HCT116 (cell line): ENCODE results near the gene DCST2. TPM values are rescaled to one million over a fixed set of nuclear protein-coding genes. Genes with fewer than 3 reads are reported as not detected.

ENCODE experiments used
- ATAC-seq: fragments of 200-7000 bp; cut with Tn5 transposase; 2 replicates; pipeline ENCODE4 v1.9.1; 2020; ENCODE audit warnings: mild to moderate bottlenecking, moderate library complexity
- BruUV-seq: library from RNA; stranded (reverse); fragments of 400-500 nt; replicated peaks from 2 replicates; lab custom pipeline; 2021; lab: Mats Ljungman, UMichigan
- CTCF ChIA-PET: fragments of 300-600 bp; sonication (Branson Sonifier 250); formaldehyde crosslinking; loops from one replicate; lab custom pipeline; 2021; ENCODE audit warnings: antibody characterized with exemption; lab: Charles Lee
- POLR2A ChIA-PET: fragments of 300-600, 350-600 bp; sonication (Branson Sonifier 250); formaldehyde crosslinking; loops from one replicate; lab custom pipeline; 2021; ENCODE audit warnings: antibody characterized with exemption; lab: Charles Lee
- RAD21 ChIA-PET, 2 experiments: fragments of 300-600 bp; sonication (Branson Sonifier 250); formaldehyde crosslinking; loops; one replicate each; lab custom pipeline; 2023; ENCODE audit warnings: low total read pairs in 2 of 2; ENCODE audit not compliant: uncharacterized antibody in 2 of 2, unreplicated experiment in 2 of 2, low non-redundant PET in 1 of 2; lab: Charles Lee
- DNase-seq: peaks from one replicate; pipeline ENCODE4 v3.0.0-alpha.2; 2010; ENCODE audit warnings: low read depth, low spot score
- H2AFZ ChIP-seq: fragments of 200-600 bp; shearing (Covaris generic), sonication (generic); 2 replicates; pipeline ENCODE4 v1.6.1; 2017; ENCODE audit warnings: low read depth, mixed run types, mixed read lengths, antibody characterized with exemption, low read length; ENCODE audit not compliant: poor library complexity, severe bottlenecking
- H3K27ac ChIP-seq: 2 replicates; pipeline ENCODE4 v1.5.1; 2012; ENCODE audit warnings: low read depth, low read length
- H3K27me3 ChIP-seq: fragments of 200-600 bp; sonication (generic); 2 replicates; pipeline ENCODE4 v1.6.1; 2016; ENCODE audit warnings: mixed run types, low read length, mixed read lengths; ENCODE audit not compliant: insufficient read depth
- H3K36me3 ChIP-seq, 2 experiments: fragments of 200-500 bp in 1 of 2; fragments of 200-600 bp in 1 of 2; sonication (Bioruptor generic) in 1 of 2; sonication (generic) in 1 of 2; 2 replicates each; pipeline versions ENCODE4 v1.5.1 to v1.6.1; 2014 to 2016; ENCODE audit warnings: low read length in 2 of 2, inconsistent platforms in 1 of 2, mixed read lengths in 1 of 2, mixed run types in 1 of 2; ENCODE audit not compliant: insufficient read depth in 2 of 2, control insufficient read depth in 1 of 2
- H3K4me1 ChIP-seq, 2 experiments: fragments of 200-600 bp in 1 of 2; sonication (generic) in 1 of 2; 2 replicates each; pipeline versions ENCODE4 v1.5.1 to v1.6.1; 2012 to 2017; ENCODE audit warnings: low read length in 2 of 2, inconsistent platforms in 1 of 2, mild to moderate bottlenecking in 1 of 2, mixed read lengths in 1 of 2, mixed run types in 1 of 2, moderate library complexity in 1 of 2; ENCODE audit not compliant: insufficient read depth in 2 of 2, control insufficient read depth in 1 of 2
- H3K4me2 ChIP-seq: fragments of 200-600 bp; sonication (generic); 2 replicates; pipeline ENCODE4 v1.6.1; 2017; ENCODE audit warnings: mixed run types, low read length, mixed read lengths
- H3K4me3 ChIP-seq, 2 experiments: fragments of 200-600 bp in 1 of 2; sonication (generic) in 1 of 2; replicated peaks in 1 of 2; 2 replicates each; pipeline ENCODE4 v1.5.1; 2011 to 2016; ENCODE audit warnings: low read length in 2 of 2, control low read depth in 1 of 2, low read depth in 1 of 2, mild to moderate bottlenecking in 1 of 2, mixed read lengths in 1 of 2, mixed run types in 1 of 2
- H3K79me2 ChIP-seq: fragments of 200-600 bp; sonication (generic); 2 replicates; pipeline ENCODE4 v1.6.1; 2017; ENCODE audit warnings: mild to moderate bottlenecking, mixed run types, low read length, moderate library complexity, mixed read lengths; ENCODE audit not compliant: insufficient read depth
- H3K9ac ChIP-seq: fragments of 200-600 bp; sonication (generic); 2 replicates; pipeline ENCODE4 v1.6.1; 2016; ENCODE audit warnings: low read length, mixed read lengths
- H3K9me2 ChIP-seq: fragments of 200-600 bp; sonication (generic), shearing (Covaris generic); 2 replicates; pipeline ENCODE4 v1.6.1; 2017; ENCODE audit warnings: mixed run types, mild to moderate bottlenecking, moderate library complexity; ENCODE audit not compliant: insufficient read depth
- H3K9me3 ChIP-seq, 2 experiments: fragments of 200-500 bp in 1 of 2; fragments of 200-600 bp in 1 of 2; sonication (Bioruptor generic) in 1 of 2; sonication (generic) in 1 of 2; 2 replicates each; pipeline ENCODE4 v1.6.1; 2014 to 2017; ENCODE audit warnings: low read length in 2 of 2, mixed read lengths in 2 of 2, inconsistent platforms in 1 of 2, low read depth in 1 of 2, mild to moderate bottlenecking in 1 of 2, mixed run types in 1 of 2, moderate library complexity in 1 of 2; ENCODE audit not compliant: control insufficient read depth in 1 of 2, insufficient read depth in 1 of 2
- H4K20me1 ChIP-seq: fragments of 200-600 bp; sonication (generic), shearing (Covaris generic); 2 replicates; pipeline ENCODE4 v1.6.1; 2017; ENCODE audit warnings: mixed run types, mild to moderate bottlenecking, moderate library complexity; ENCODE audit not compliant: insufficient read depth
- EZH2 ChIP-seq: fragments of 200-600 bp; sonication (generic); IDR thresholded peaks from 2 replicates; pipeline ENCODE4 v1.6.1; 2017; ENCODE audit warnings: antibody characterized with exemption, mixed run types
- MAX ChIP-seq: IDR thresholded peaks from 2 replicates; pipeline ENCODE4 v1.6.1; 2012
- POLR2AphosphoS5 ChIP-seq: IDR thresholded peaks from 2 replicates; pipeline ENCODE4 v1.6.1; 2011; ENCODE audit warnings: mild to moderate bottlenecking, low read depth, low read length, moderate library complexity
- SRF ChIP-seq: IDR thresholded peaks from 2 replicates; pipeline ENCODE4 v1.6.1; 2012; ENCODE audit warnings: low read depth
- YY1 ChIP-seq: IDR thresholded peaks from 2 replicates; pipeline ENCODE4 v1.6.1; 2011; ENCODE audit warnings: low read length, low read depth, moderate library complexity, mild to moderate bottlenecking; ENCODE audit not compliant: insufficient replicate concordance; ENCODE audit errors: extremely low read depth
- ZFX ChIP-seq: fragments of 450-650 bp; IDR thresholded peaks from 2 replicates; pipeline ENCODE4 v1.6.1; 2017
- intact Hi-C: fragments of 100-400 bp; cut with micrococcal nuclease; formaldehyde crosslinking; loops from 2 replicates; pipeline ENCODE4 v1.10.0; 2022
- total RNA-seq: library from RNA; stranded (reverse); gene quantifications from one replicate; pipeline ENCODE4 v1.2.1, GENCODE V29; 2021; ENCODE audit not compliant: unreplicated experiment

DCST2 gene
- total RNA-seq, 1 experiment from 2014 or later, result 2.0 TPM

GRCh38 chr1:154973344-154974101, 60.1 kb downstream of the DCST2 start:
- CTCF ChIA-PET, result interaction anchor here (0.7 to 2.6 kb wide), 9 partner anchors 9 to 278 kb away, joined by 3 to 14 read pairs (median 3); partner anchors contain the start of genes ADAM15, FLAD1, KRTCAP2 and PBXIP1
- TF ChIP-seq SRF, result no peak
- TF ChIP-seq ZFX, result no peak
- TF ChIP-seq EZH2, result no peak
- TF ChIP-seq MAX, result no peak
- peak; percentile 20 for TF ChIP-seq YY1
- peak; percentile 87 for TF ChIP-seq POLR2AphosphoS5
- TF ChIP-seq, all 23 proteins: peak for 2
- Histone ChIP-seq H3K79me2 (peaks cover 88% of the 10 kb centered on the region), H3K9ac (peak overlapping the region; percentile 86), H3K4me3 (peak overlapping the region; percentile 61 to 70), H4K20me1 (no peaks in the 10 kb centered on the region), H3K4me1 (peaks cover 40 to 66% of the 10 kb centered on the region in 2 experiments), H3K9me3 (no peaks in the 10 kb centered on the region), H3K27me3 (no peaks in the 10 kb centered on the region), H3K9me2 (no peaks in the 10 kb centered on the region), H3K4me2 (peak overlapping the region; percentile 90), H2AFZ (no peak overlapping the region), H3K27ac (peak overlapping the region; percentile 86), H3K36me3 (peaks cover 3 to 22% of the 10 kb centered on the region in 2 experiments; a peak in 3 of 4 replicates)
- POLR2A ChIA-PET, result interaction anchor here (0.5 to 5.4 kb wide), 19 partner anchors 9 to 1526 kb away, joined by 3 to 46 read pairs (median 5); partner anchors contain the start of genes FLAD1, KRTCAP2, LENEP and PBXIP1
- no TSS peak for BruUV-seq
- RAD21 ChIA-PET, result interaction anchor here (0.8 kb wide), 2 partner anchors 11 to 26 kb away, joined by 3 to 4 read pairs; no protein-coding TSS in a partner anchor
- intact Hi-C loops, result loop anchor here (1.0 to 5.0 kb wide), 5 partner anchors 28 to 164 kb away; partner anchors contain the start of genes EFNA4 and SLC50A1
- DNase-seq, result peak; percentile 97
- peak; percentile 33 for ATAC-seq
